ENCODE results near the gene VPS26C.

Gene VPS26C

GRCh38 chr21:37200641-37201480, 66.3 kb downstream of the VPS26C start:
- no peak for DNase-seq

DNA sequence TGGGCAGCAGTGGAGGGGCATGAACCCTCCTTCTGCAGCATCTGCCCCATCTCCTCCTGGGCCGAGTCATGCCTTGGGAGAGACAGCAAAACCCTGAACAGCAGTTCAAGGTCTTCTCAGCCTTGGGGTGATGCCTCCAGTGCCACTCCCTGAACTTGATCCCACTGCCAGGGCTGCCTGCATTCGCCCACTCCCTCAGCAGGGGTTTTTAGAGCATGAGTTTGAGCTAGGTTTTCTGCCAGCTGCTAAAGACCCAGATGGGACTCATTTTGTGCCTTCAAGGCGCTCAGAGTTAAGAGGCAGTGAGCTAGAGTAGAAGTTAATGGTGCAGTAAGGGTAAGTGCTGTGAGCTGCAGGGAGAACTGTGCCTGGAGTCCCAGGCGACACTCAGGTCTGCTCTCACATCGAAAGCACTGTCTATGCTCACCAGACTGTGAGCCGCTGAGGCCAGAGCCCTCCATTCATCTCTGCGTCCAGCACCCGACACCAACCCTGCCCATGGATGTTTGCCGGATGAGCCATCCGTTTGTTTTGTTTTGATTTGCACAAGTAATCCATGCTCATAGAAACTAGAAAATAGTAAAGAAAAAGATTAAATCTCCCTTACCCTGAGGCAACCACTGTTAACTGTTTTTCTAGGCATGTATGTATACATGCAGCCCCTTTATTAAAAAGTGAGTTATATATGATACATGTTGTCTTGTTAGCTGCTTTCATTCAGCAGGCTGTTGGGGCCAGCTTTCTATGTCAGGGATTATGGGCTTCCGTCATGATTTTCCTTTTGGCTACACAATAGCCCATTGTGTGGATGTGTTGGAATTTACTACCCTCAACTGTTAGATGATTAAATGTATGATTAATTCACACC, 67.8 kb downstream of the VPS26C start:
- DNase-seq = no peak

- peak in 1 of 3 donors; percentile 15 for DNase-seq
These were observed 69.4 kb downstream of the VPS26C start for GRCh38 chr21:37197746-37198145.

- DNase-seq = no peak
These were observed 70.3 kb downstream of the VPS26C start for GRCh38 chr21:37196847-37197246.

GRCh38 chr21:37195610-37196009, 71.5 kb downstream of the VPS26C start:
- no peak for DNase-seq

DNA sequence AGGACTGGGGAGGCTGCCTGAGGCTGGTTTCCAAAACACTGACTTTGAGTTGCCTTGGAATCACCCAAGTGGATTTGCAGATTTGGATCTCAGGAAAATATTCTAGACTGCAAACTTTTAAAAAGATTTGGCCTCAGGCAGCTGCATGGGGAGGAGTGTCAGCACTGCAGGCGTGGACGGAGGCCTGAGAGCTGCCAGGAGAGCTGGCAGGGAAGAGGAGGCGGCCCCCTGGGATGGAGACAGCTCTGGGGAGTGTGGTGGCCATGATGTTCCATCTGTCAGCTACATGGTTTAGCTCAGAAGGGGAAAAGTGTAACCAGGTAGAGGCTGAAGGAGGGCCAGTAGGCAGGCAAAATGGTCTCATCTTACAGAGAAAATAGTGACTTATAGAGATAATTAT, 72.1 kb downstream of the VPS26C start:
- DNase-seq = no peak

GRCh38 chr21:37193676-37194075, 73.5 kb downstream of the VPS26C start:
- DNase-seq = no peak

GRCh38 chr21:37193006-37193405, 74.1 kb downstream of the VPS26C start:
- no peak for DNase-seq

DNA sequence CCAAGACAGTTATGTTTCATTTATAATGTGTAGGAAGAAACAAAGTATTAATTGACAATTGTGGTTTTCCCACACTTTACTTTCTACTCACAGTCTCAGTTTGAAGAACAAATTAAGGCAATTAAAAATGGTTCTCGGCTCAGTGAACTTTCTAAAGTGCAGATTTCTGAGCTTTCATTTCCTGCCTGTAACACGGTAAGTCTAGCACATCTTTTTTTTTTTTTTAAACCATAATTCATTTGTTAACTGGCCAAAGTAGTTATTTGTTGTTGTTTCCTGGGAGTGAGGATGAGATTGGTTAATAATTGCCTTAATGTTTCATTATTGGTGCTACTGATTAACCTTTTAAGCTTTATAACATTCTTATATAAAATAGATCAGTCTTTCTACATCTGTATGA, 75.1 kb downstream of the VPS26C start:
- DNase-seq = no peak

DNA sequence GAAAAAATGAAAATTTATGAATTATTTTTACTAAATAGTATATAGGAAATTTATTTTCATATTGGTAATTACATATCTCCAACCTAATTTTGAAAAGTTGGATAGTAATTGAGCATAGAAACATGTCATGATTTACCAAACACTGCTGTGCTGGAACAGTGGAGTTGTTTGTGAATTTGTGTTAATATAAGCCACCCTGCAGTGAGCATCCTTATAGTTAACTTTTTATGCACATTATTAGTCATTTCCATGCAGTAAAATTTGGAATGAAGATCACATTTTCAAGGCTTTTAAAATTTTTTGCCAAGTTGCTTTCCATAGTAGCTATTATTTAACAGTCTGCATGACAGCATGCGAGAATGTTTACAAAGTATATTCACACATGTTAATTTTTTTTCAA, 78.3 kb downstream of the VPS26C start:
- DNase-seq = no peak

DNA sequence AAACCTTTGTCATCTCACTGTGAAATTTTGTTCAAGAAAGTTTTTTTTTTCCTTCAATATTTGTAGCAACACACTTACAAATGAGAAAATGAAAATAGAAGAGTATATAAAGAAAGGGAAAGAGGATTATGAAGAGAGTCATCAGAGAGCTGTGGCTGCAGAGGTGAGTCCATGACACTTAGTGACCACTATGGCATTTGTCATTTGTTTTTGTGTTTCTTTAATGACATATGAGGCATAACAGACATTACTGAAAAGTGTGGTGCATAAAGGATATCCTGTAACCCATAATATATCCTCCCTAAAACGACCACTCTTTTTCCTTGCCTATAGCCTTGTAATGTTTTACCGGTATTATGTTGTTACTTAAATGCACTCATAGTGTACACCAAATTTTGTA, 80.2 kb downstream of the VPS26C start:
- no peak for DNase-seq

- DNase-seq = no peak
These were observed 82.1 kb downstream of the VPS26C start for GRCh38 chr21:37184784-37185593.

DNA sequence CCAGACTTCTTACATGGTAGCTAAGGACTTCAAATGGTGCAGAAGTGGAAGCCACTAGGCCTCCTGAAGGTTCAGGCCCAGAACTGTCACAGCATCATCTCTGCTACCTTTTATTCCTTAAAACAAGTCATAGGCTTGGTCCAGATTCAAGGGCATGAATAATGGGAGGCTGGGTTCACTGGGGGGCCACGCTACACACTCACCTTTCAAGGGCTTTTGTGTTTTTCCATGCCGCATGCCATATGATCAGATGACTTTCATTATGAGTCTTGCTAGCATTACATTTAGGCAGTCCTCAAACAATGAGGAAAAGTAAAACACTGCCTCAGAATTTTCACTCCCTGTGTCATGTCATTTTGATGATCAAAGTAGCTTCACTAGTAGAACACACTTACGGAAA, 83.4 kb downstream of the VPS26C start:
- DNase-seq = no peak

DNA sequence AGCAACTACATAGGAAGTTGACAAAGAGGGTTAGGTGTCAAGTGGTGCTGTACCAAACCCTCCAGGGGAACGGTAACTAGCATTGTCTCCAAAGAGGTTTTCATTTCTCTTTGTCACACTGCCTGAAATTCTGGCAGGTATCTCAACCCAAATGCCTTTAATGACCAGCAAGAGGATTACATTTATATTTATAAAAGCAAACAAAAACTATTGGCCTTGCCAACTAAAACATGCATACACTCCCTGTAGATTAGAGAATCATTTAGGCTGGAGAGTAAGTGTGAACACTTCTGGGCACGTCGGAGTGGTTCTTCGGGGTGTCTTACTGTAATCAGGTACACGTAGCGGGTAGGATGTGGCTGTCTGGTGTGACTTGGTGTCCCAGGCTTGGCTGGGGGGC, 84.9 kb downstream of the VPS26C start:
- no peak for DNase-seq

GRCh38 chr21:37181059-37181458, 86.1 kb downstream of the VPS26C start:
- DNase-seq = no peak

DNA sequence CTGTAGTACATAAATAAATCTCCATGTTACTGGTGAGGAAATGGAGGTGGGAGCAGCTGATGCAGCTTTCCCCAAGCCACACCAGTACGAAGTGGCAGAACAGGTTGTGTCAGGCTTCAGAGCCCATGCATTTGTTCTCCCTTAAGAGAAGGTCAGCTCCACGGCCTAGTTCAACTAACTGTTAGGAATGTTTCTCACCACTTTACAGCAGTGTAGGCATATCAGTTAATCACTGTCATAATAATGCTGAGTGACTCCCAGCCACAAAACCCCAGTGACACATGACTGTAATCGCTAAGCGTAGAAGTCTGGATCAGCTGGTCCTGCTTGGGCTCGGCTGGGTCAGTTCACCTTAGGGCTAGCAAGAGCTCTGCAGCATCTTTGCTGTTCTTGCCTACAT, 90.4 kb downstream of the VPS26C start:
- no peak for DNase-seq
